Panc1 (cell line): Measurements from ENCODE around the gene IGSF23. TPM values are rescaled to one million over a fixed set of nuclear protein-coding genes. Genes with fewer than 3 reads are reported as not detected.

Experiments
- ATAC-seq: fragments of 200-7000 bp; cut with Tn5 transposase; 2 replicates; pipeline ENCODE4 v1.9.1; 2020; ENCODE audit warnings: mild to moderate bottlenecking, moderate library complexity
- BruUV-seq: library from RNA; stranded (reverse); fragments of 400-500 nt; replicated peaks from 2 replicates; lab custom pipeline; 2021; lab: Mats Ljungman, UMichigan
- CTCF ChIA-PET: fragments of 300-600 bp; sonication (Branson Sonifier 250); formaldehyde crosslinking; loops from one replicate; lab custom pipeline; 2022; ENCODE audit warnings: antibody characterized with exemption; lab: Charles Lee
- POLR2A ChIA-PET: fragments of 300-600 bp; sonication (Branson Sonifier 250); formaldehyde crosslinking; loops from one replicate; lab custom pipeline; 2022; ENCODE audit warnings: antibody characterized with exemption; lab: Charles Lee
- DNase-seq: peaks from one replicate; pipeline ENCODE4 v3.0.0-alpha.2; 2010; ENCODE audit warnings: low read depth, low spot score
- H3K27ac ChIP-seq: 2 replicates; pipeline ENCODE4 v1.5.1; 2011; ENCODE audit warnings: mild to moderate bottlenecking, low read length, inconsistent platforms
- H3K27me3 ChIP-seq: fragments of 200-500 bp; sonication (Bioruptor generic); 2 replicates; pipeline ENCODE4 v1.6.0; 2014; ENCODE audit warnings: low read length, inconsistent platforms; ENCODE audit not compliant: control insufficient read depth, insufficient read depth
- H3K36me3 ChIP-seq: fragments of 200-500 bp; sonication (Bioruptor generic); 2 replicates; pipeline ENCODE4 v1.5.1; 2014; ENCODE audit warnings: inconsistent platforms, mild to moderate bottlenecking, low read length, moderate library complexity; ENCODE audit not compliant: control insufficient read depth, insufficient read depth
- H3K4me1 ChIP-seq: 2 replicates; pipeline ENCODE4 v1.5.1; 2011; ENCODE audit warnings: inconsistent platforms, mild to moderate bottlenecking, low read length, moderate library complexity; ENCODE audit not compliant: control insufficient read depth, insufficient read depth
- H3K4me3 ChIP-seq, 2 experiments: 2 replicates each; pipeline ENCODE4 v1.5.1; 2011 to 2012; ENCODE audit warnings: low read depth in 2 of 2, low read length in 2 of 2, mild to moderate bottlenecking in 2 of 2, inconsistent platforms in 1 of 2, moderate library complexity in 1 of 2
- H3K9me3 ChIP-seq: fragments of 200-500 bp; sonication (Bioruptor generic); 2 replicates; pipeline ENCODE4 v1.5.1; 2014; ENCODE audit warnings: low read depth, mild to moderate bottlenecking, inconsistent platforms, low read length, moderate library complexity; ENCODE audit not compliant: control insufficient read depth, insufficient read depth
- CTCF ChIP-seq: fragments of 450-650 bp; IDR thresholded peaks from 2 replicates; pipeline ENCODE4 v1.5.1; 2017; ENCODE audit warnings: mild to moderate bottlenecking
- POLR2AphosphoS5 ChIP-seq: IDR thresholded peaks from 2 replicates; pipeline ENCODE4 v1.6.1; 2012; ENCODE audit warnings: mild to moderate bottlenecking, low read depth, low read length, moderate library complexity
- SIN3A ChIP-seq: IDR thresholded peaks from 2 replicates; pipeline ENCODE4 v1.6.1; 2012; ENCODE audit warnings: low read depth, mild to moderate bottlenecking, low read length, moderate library complexity, borderline replicate concordance; ENCODE audit not compliant: insufficient read depth
- TCF7L2 ChIP-seq: IDR thresholded peaks from 2 replicates; pipeline ENCODE4 v1.6.1; 2011; ENCODE audit warnings: mild to moderate bottlenecking, low read depth, low read length, inconsistent platforms
- in situ Hi-C: cut with HindIII; loops from 2 replicates; pipeline ENCODE4 v1.10.0; 2016; ENCODE audit warnings: low sequenced_read_pairs, low pct_unique_long_range_greater_than_20kb
- intact Hi-C: fragments of 100-400 bp; cut with micrococcal nuclease; formaldehyde crosslinking; loops from one replicate; pipeline ENCODE4 v1.10.0; 2022; ENCODE audit not compliant: unreplicated experiment
- total RNA-seq: library from RNA; stranded (reverse); gene quantifications from one replicate; pipeline ENCODE4 v1.2.1, GENCODE V29; 2021; ENCODE audit not compliant: unreplicated experiment
- TF ChIP-seq, protein P1 (sequence below), 2 experiments: IDR thresholded peaks; 2 replicates each; pipeline ENCODE4 v1.6.1; 2011 to 2012; ENCODE audit warnings: low read depth in 2 of 2, control low read depth in 1 of 2, low read length in 1 of 2, mild to moderate bottlenecking in 1 of 2, moderate library complexity in 1 of 2; ENCODE audit not compliant: insufficient read depth in 1 of 2

Gene IGSF23
- total RNA-seq, 1 experiment from 2014 or later: not detected

GRCh38 chr19:44645407-44646048 is 32.2 kb downstream of the IGSF23 start:
- BruUV-seq: no TSS peak
- Histone ChIP-seq H3K27me3 (no peaks in the 10 kb centered on the region), H3K27ac (no peak overlapping the region), H3K36me3 (peaks cover 2% of the 10 kb centered on the region), H3K4me1 (no peaks in the 10 kb centered on the region), H3K9me3 (no peaks in the 10 kb centered on the region), H3K4me3 (peak overlapping the region in 1 of 2 experiments; percentile 18; a peak in 1 of 4 replicates)
- CTCF ChIA-PET: no interaction called here
- in situ Hi-C loops: no loop called here
- no peak for ATAC-seq
- intact Hi-C loops: no loop called here
- TF ChIP-seq SIN3A (no peak), POLR2AphosphoS5 (no peak), CTCF (no peak), TCF7L2 (no peak)
- TF ChIP-seq, protein P1, sequence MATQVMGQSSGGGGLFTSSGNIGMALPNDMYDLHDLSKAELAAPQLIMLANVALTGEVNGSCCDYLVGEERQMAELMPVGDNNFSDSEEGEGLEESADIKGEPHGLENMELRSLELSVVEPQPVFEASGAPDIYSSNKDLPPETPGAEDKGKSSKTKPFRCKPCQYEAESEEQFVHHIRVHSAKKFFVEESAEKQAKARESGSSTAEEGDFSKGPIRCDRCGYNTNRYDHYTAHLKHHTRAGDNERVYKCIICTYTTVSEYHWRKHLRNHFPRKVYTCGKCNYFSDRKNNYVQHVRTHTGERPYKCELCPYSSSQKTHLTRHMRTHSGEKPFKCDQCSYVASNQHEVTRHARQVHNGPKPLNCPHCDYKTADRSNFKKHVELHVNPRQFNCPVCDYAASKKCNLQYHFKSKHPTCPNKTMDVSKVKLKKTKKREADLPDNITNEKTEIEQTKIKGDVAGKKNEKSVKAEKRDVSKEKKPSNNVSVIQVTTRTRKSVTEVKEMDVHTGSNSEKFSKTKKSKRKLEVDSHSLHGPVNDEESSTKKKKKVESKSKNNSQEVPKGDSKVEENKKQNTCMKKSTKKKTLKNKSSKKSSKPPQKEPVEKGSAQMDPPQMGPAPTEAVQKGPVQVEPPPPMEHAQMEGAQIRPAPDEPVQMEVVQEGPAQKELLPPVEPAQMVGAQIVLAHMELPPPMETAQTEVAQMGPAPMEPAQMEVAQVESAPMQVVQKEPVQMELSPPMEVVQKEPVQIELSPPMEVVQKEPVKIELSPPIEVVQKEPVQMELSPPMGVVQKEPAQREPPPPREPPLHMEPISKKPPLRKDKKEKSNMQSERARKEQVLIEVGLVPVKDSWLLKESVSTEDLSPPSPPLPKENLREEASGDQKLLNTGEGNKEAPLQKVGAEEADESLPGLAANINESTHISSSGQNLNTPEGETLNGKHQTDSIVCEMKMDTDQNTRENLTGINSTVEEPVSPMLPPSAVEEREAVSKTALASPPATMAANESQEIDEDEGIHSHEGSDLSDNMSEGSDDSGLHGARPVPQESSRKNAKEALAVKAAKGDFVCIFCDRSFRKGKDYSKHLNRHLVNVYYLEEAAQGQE (IDR thresholded peaks at IDR 0.05; ENCODE audit: insufficient read depth in 1 of 2, low read depth in 2 of 2, low read length in 1 of 2): no peak
- POLR2A ChIA-PET: no interaction called here
- no peak for DNase-seq

GRCh38 chr19:44646049-44646416 is 32.7 kb downstream of the IGSF23 start:
- no peak overlapping the region for H3K4me3 ChIP-seq

More at GRCh38 chr19:44646049-44646416, 32.7 kb downstream of the IGSF23 start:
- ChIA-PET POLR2A (no interaction called here), CTCF (no interaction called here)
- Histone ChIP-seq H3K4me1 (no peaks in the 10 kb centered on the region), H3K27ac (no peak overlapping the region), H3K9me3 (no peaks in the 10 kb centered on the region), H3K36me3 (peaks cover 2% of the 10 kb centered on the region), H3K27me3 (no peaks in the 10 kb centered on the region)
- TF ChIP-seq, protein P1 (IDR thresholded peaks at IDR 0.05; ENCODE audit: insufficient read depth in 1 of 2, low read depth in 2 of 2, low read length in 1 of 2): no peak
- TF ChIP-seq CTCF: no peak
- TF ChIP-seq SIN3A: no peak
- no peak for TF ChIP-seq POLR2AphosphoS5
- TF ChIP-seq TCF7L2: no peak
- DNase-seq (no peak), ATAC-seq (no peak)
- intact Hi-C loops: no loop called here
- in situ Hi-C loops: no loop called here
- BruUV-seq: TSS peak; percentile 74
